Naive thymus-derived CD4-positive, alpha-beta T cell (primary cell): ENCODE data around the gene NT5C2. TPM values are rescaled to one million over a fixed set of nuclear protein-coding genes. Genes with fewer than 3 reads are reported as not detected.
"Not testable (repeated sequence)": the region's sequence is repeated elsewhere in the genome, so short reads cannot be mapped to it uniquely, and the experiment has no call there.

Experiments
- ATAC-seq: fragments of 150-1000 bp; cut with Tn5 transposase; 2 replicates; pipeline ENCODE4 v1.10.0; 2021; ENCODE audit warnings: mild to moderate bottlenecking, moderate library complexity
- CTCF ChIA-PET: fragments of 350-600 bp; sonication (Branson Sonifier 250); formaldehyde crosslinking; loops from one replicate; lab custom pipeline; 2021; ENCODE audit warnings: antibody characterized with exemption; lab: Charles Lee
- POLR2A ChIA-PET: fragments of 350-600 bp; sonication (Branson Sonifier 250); formaldehyde crosslinking; loops from one replicate; lab custom pipeline; 2021; ENCODE audit warnings: antibody characterized with exemption, inconsistent platforms; lab: Charles Lee
- DNase-seq, 9 donors: peaks; one replicate each; pipeline versions ENCODE4 v3.0.0 to v3.0.0-alpha.2; 2020 to 2022; ENCODE audit warnings: mixed read lengths in 1 of 9
- H3K27ac ChIP-seq: one replicate; pipeline ENCODE4 v1.7.0; 2013; ENCODE audit warnings: mild to moderate bottlenecking, low read depth, low read length, moderate library complexity
- H3K27me3 ChIP-seq, 2 donors: one replicate each; pipeline ENCODE4 v1.7.0; 2013; ENCODE audit warnings: low read length in 2 of 2, mild to moderate bottlenecking in 2 of 2, moderate library complexity in 2 of 2; ENCODE audit not compliant: control insufficient read depth in 2 of 2, insufficient read depth in 2 of 2
- H3K36me3 ChIP-seq, 3 experiments: 1 replicate in 2 of 3; 2 replicates in 1 of 3; pipeline ENCODE4 v1.7.0; 2013; ENCODE audit warnings: low read length in 3 of 3, mild to moderate bottlenecking in 3 of 3, moderate library complexity in 1 of 3; ENCODE audit not compliant: insufficient read depth in 3 of 3, control insufficient read depth in 2 of 3
- H3K4me1 ChIP-seq, 2 donors: one replicate each; pipeline ENCODE4 v1.7.0; 2013; ENCODE audit warnings: low read length in 2 of 2, mild to moderate bottlenecking in 2 of 2, moderate library complexity in 1 of 2; ENCODE audit not compliant: control insufficient read depth in 2 of 2, insufficient read depth in 2 of 2
- H3K4me3 ChIP-seq: 2 replicates; pipeline ENCODE4 v1.7.0; 2013; ENCODE audit warnings: mild to moderate bottlenecking, low read length
- H3K9me3 ChIP-seq, 3 experiments: 1 replicate in 2 of 3; 2 replicates in 1 of 3; pipeline ENCODE4 v1.7.0; 2013; ENCODE audit warnings: low read length in 3 of 3; ENCODE audit not compliant: control insufficient read depth in 2 of 3
- H3K27ac Mint-ChIP-seq, 9 donors: one replicate each; pipeline ENCODE4 v1.8.0; 2020 to 2022; ENCODE audit warnings: mixed read lengths in 9 of 9, mild to moderate bottlenecking in 8 of 9, moderate library complexity in 5 of 9, inconsistent platforms in 2 of 9
- H3K27me3 Mint-ChIP-seq, 5 donors: one replicate each; pipeline ENCODE4 v1.8.0; 2021 to 2022; ENCODE audit warnings: mixed read lengths in 5 of 5, mild to moderate bottlenecking in 1 of 5
- H3K36me3 Mint-ChIP-seq, 5 donors: one replicate each; pipeline ENCODE4 v1.8.0; 2020 to 2022; ENCODE audit warnings: mixed read lengths in 5 of 5, mild to moderate bottlenecking in 3 of 5, inconsistent platforms in 1 of 5
- H3K4me1 Mint-ChIP-seq, 7 donors: one replicate each; pipeline ENCODE4 v1.8.0; 2020 to 2022; ENCODE audit warnings: mixed read lengths in 7 of 7, mild to moderate bottlenecking in 3 of 7, inconsistent platforms in 1 of 7
- H3K4me3 Mint-ChIP-seq, 10 donors: one replicate each; pipeline ENCODE4 v1.8.0; 2020 to 2022; ENCODE audit warnings: mild to moderate bottlenecking in 10 of 10, mixed read lengths in 10 of 10, moderate library complexity in 6 of 10, inconsistent platforms in 2 of 10
- H3K9me3 Mint-ChIP-seq, 11 donors: one replicate each; pipeline ENCODE4 v1.8.0; 2020 to 2022; ENCODE audit warnings: mixed read lengths in 11 of 11, mild to moderate bottlenecking in 4 of 11, inconsistent platforms in 1 of 11, moderate library complexity in 1 of 11
- intact Hi-C, 2 donors: fragments of 100-400 bp; cut with micrococcal nuclease; formaldehyde crosslinking; loops; one replicate each; pipeline ENCODE4 v1.15.1; 2023
- polyA plus RNA-seq, 2 donors: library from polyadenylated mRNA; unstranded; fragments of 300-500 nt; fragmentation: Illumina TruSeq; gene quantifications; one replicate each; pipeline ENCODE4 v1.2.3, GENCODE V29; 2021
- total RNA-seq, 6 experiments: library from RNA in 5 of 6; stranded (reverse) in 5 of 6; gene quantifications; 1 replicate in 5 of 6; 2 replicates in 1 of 6; pipeline ENCODE4 v1.2.3 and lab custom pipeline; 2021 to 2026

The NT5C2 gene
- total and polyA plus RNA-seq, 7 experiments from 2014 or later, result 48.7 to 87.8 (median 68.9) TPM

DNA sequence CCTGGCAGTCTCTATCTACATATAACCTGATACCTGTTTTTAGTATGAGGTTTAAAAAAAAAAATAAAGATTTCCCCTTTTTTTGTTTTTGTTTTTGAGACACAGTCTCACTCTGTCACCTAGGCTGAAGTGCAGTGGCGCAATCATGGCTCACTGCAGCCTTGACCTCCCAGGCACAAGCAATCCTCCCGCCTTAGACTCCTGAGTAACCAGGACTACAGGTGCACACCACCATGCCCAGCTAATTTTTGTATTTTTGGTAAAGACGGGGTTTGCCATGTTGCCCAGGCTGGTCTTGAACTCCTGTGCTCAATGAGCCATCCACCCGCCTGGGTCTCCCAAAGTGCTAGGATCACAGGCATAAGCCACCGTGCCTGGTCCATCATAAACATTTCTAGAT is 25.5 kb downstream of the NT5C2 start:
- DNase-seq, H3K27ac ChIP-seq, H3K27ac Mint-ChIP-seq, H3K27me3 ChIP-seq, H3K27me3 Mint-ChIP-seq, H3K9me3 Mint-ChIP-seq, H3K4me1 ChIP-seq, H3K9me3 ChIP-seq, H3K4me3 Mint-ChIP-seq, CTCF ChIA-PET, H3K4me3 ChIP-seq, intact Hi-C loops, POLR2A ChIA-PET, ATAC-seq, H3K4me1 Mint-ChIP-seq: not testable (repeated sequence)
- H3K36me3 ChIP-seq, result peaks cover 0 to 23% (median under 1%) of the 10 kb centered on the region in 3 experiments
- peaks cover 4 to 47% (median 31%) of the 10 kb centered on the region in 5 donors for H3K36me3 Mint-ChIP-seq

DNA sequence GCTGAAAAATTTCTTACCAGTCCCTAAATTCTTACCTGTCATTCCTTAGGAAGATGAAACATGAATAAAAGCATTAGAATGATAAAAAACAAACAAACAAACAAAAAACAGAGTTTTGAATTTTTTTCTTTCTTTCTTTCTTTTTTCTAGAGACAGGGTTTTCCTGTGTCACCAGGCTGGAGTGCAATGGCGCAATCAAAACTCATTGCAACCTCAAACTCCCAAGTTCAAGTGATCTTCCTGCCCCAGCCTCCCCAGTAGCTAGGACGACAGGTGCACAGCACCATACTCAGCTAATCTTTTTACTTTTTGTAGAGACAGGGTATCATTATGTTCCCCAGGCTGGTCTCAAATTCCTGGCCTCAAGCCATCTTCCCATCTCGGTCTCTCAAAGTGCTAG is 26.5 kb downstream of the NT5C2 start:
- DNase-seq (no peak), ATAC-seq (no peak)
- H3K9me3 ChIP-seq, result no peaks in the 10 kb centered on the region
- H3K36me3 ChIP-seq, result peaks cover 0 to 22% (median 0%) of the 10 kb centered on the region in 3 experiments
- Mint-ChIP-seq H3K4me3 (no peak overlapping the region), H3K27me3 (no peaks in the 10 kb centered on the region), H3K27ac (peak overlapping the region in 1 of 9 donors; percentile 49), H3K36me3 (peaks cover 4 to 52% (median 34%) of the 10 kb centered on the region in 5 donors), H3K4me1 (peaks cover 0 to 7% (median 4%) of the 10 kb centered on the region in 7 donors), H3K9me3 (peaks cover 0 to 6% (median 5%) of the 10 kb centered on the region in 11 donors)
- no peaks in the 10 kb centered on the region for H3K27me3 ChIP-seq
- H3K27ac ChIP-seq, result no peak overlapping the region
- ChIA-PET POLR2A (interaction anchor here (0.6 kb wide), 1 partner anchor 394 kb away, joined by 3 read pairs; no protein-coding TSS in a partner anchor), CTCF (no interaction called here)
- no peaks in the 10 kb centered on the region for H3K4me1 ChIP-seq
- intact Hi-C loops, result no loop called here
- H3K4me3 ChIP-seq, result no peak overlapping the region

DNA sequence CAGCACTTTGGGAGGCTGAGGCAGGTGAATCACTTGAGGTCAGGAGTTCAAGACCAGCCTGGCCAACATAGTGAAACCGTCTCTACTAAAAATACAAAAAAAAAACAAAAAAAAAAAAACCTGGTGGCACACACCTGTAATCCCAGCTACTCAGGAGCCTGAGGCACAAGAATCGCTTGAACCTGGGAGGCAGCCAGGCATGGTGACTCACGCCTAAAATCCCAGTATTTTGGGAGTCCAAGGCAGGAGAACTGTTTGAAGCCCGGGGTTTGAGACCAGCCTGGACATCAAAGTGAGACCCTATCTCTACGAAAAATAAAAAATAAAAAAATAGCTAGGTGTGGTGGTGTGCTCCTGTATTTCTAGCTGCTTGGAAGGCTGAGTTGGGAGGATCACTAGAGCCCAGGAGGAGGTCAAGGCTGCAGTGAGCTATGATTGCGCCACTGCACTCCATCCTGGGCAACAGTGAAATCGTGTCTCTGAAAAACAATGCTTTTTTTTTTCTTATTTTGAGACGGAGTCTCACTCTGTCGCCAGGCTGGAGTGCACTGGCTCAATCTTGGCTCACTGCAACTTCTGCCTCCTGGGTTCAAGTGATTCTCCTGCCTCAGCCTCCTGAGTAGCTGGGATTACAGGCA is 29.2 kb downstream of the NT5C2 start:
- H3K27ac Mint-ChIP-seq, H3K4me3 Mint-ChIP-seq, H3K27me3 Mint-ChIP-seq, H3K4me1 ChIP-seq, H3K9me3 ChIP-seq, H3K9me3 Mint-ChIP-seq, H3K4me3 ChIP-seq, intact Hi-C loops, H3K27me3 ChIP-seq, H3K27ac ChIP-seq, DNase-seq, ATAC-seq: not testable (repeated sequence)
- peaks cover 0 to 10% (median 0%) of the 10 kb centered on the region in 7 donors for H3K4me1 Mint-ChIP-seq
- ChIA-PET CTCF (interaction anchor here (0.6 kb wide), 1 partner anchor 1644 kb away, joined by 5 read pairs; no protein-coding TSS in a partner anchor), POLR2A (interaction anchor here (0.7 kb wide), 1 partner anchor 24 kb away, joined by 4 read pairs; no protein-coding TSS in a partner anchor)
- H3K36me3 ChIP-seq, result peaks cover 0 to 17% (median 0%) of the 10 kb centered on the region in 3 experiments
- peaks cover 4 to 62% (median 46%) of the 10 kb centered on the region in 5 donors for H3K36me3 Mint-ChIP-seq

- ChIA-PET POLR2A (no interaction called here), CTCF (no interaction called here)
- Mint-ChIP-seq H3K4me3 (no peak overlapping the region), H3K36me3 (peaks cover 0 to 61% (median 40%) of the 10 kb centered on the region in 5 donors), H3K9me3 (no peaks in the 10 kb centered on the region), H3K4me1 (peaks cover 0 to 28% (median 5%) of the 10 kb centered on the region in 7 donors), H3K27ac (no peak overlapping the region), H3K27me3 (no peaks in the 10 kb centered on the region)
- no peaks in the 10 kb centered on the region for H3K4me1 ChIP-seq
- H3K27ac ChIP-seq, result no peak overlapping the region
- ATAC-seq (no peak), DNase-seq (no peak)
- intact Hi-C loops, result no loop called here
- H3K36me3 ChIP-seq, result peaks cover 0 to 8% (median 0%) of the 10 kb centered on the region in 3 experiments
- no peaks in the 10 kb centered on the region for H3K9me3 ChIP-seq
- H3K4me3 ChIP-seq, result no peak overlapping the region
- no peaks in the 10 kb centered on the region for H3K27me3 ChIP-seq
These were observed 35.8 kb downstream of the NT5C2 start for GRCh38 chr10:103157246-103157645.

DNA sequence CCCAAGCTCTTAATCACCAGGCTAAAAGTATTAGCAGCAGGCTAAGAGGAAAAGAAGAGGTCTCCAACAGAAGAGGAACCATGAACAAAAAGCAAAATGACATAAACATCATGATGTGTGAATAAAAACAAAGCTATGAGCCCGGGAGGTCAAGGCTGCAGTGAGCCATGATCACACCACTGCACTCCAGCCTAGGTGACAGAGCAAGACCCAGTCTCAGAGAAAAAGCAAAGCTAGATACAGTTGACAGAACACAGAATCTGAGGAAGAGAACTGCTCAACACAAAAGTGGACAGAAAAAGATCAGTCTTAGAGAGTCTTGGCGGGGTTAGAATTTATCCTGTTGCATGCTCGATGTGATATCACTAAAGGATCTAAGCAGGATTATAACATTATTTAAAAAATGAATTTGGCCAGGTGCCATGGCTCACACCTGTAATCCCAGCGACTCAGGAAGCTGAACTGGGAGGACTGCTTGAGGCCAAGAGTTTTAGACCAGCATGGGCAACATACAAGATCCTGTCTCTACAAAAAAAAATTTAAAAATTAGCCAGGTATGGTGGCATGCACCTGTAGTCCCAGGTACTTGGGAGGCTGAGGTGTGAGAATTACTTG is 37.5 kb downstream of the NT5C2 start:
- H3K27ac ChIP-seq, result no peak overlapping the region
- Mint-ChIP-seq H3K9me3 (no peaks in the 10 kb centered on the region), H3K27me3 (no peaks in the 10 kb centered on the region), H3K27ac (peak overlapping the region in 1 of 9 donors; percentile 82), H3K4me1 (peaks cover 0 to 31% (median 5%) of the 10 kb centered on the region in 7 donors), H3K36me3 (peaks cover 0 to 66% (median 39%) of the 10 kb centered on the region in 5 donors), H3K4me3 (peak overlapping the region in 1 of 10 donors; percentile 17)
- no peak overlapping the region for H3K4me3 ChIP-seq
- CTCF ChIA-PET, result no interaction called here
- intact Hi-C loops, result no loop called here
- no peaks in the 10 kb centered on the region for H3K9me3 ChIP-seq
- peaks cover 0 to 5% (median 0%) of the 10 kb centered on the region in 3 experiments for H3K36me3 ChIP-seq
- no peak for ATAC-seq
- POLR2A ChIA-PET, result no interaction called here
- DNase-seq, result no peak
- H3K4me1 ChIP-seq, result no peaks in the 10 kb centered on the region
- no peaks in the 10 kb centered on the region for H3K27me3 ChIP-seq

DNA sequence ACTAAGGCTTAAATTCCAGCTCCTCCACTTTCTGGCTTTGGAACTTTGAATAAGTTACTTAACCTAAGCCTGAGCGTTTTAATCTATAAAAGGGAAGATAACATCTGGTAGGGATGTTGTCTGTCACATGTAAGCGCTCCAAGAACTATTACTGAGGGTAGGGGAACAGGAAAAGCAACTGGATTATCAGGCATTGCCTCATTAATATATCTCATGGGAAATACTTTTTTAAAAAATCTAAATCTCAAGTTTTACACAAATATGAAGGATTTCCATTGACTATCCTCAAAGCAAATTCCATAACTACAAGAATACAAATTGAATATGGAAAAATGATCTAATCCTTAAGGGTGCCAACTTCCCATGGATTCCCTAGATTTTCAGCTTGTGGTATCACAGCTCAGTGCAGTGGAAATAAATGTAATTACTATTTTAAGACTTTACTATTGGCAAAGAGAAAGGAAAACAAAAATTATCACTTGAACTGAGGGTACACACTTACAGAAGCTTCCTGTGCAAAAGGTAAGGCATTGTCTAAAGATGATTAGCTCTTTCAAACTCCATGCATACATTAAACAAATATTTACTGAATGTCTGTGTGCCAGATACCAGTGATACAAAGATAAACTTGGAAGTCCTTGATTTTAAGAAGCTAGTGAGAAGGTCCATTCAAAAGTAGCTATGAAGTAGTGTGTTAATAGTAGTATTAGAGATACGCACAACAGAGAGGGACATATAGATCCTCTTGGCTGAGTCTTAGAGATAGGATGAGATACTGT is 38.4 kb downstream of the NT5C2 start:
- Histone ChIP-seq H3K4me3 (no peak overlapping the region), H3K4me1 (no peaks in the 10 kb centered on the region), H3K36me3 (peaks cover 0 to 5% (median 0%) of the 10 kb centered on the region in 3 experiments), H3K9me3 (no peaks in the 10 kb centered on the region), H3K27ac (no peak overlapping the region), H3K27me3 (no peaks in the 10 kb centered on the region)
- intact Hi-C loops, result no loop called here
- Mint-ChIP-seq H3K9me3 (no peaks in the 10 kb centered on the region), H3K27me3 (no peaks in the 10 kb centered on the region), H3K4me1 (peaks cover 0 to 23% (median 5%) of the 10 kb centered on the region in 7 donors), H3K27ac (no peak overlapping the region), H3K4me3 (no peak overlapping the region), H3K36me3 (peaks cover 0 to 63% (median 30%) of the 10 kb centered on the region in 5 donors)
- DNase-seq (no peak), ATAC-seq (no peak)
- CTCF ChIA-PET, result interaction anchor here (0.6 kb wide), 1 partner anchor 1134 kb away, joined by 3 read pairs; no protein-coding TSS in a partner anchor
- POLR2A ChIA-PET, result no interaction called here
